WTC11 (cell line): Measurements from ENCODE around the gene CAMTA1. TPM values are rescaled to one million over a fixed set of nuclear protein-coding genes. Genes with fewer than 3 reads are reported as not detected.

Experiments used
- ATAC-seq: fragments of 200-7000 bp; cut with Tn5 transposase; 2 replicates; pipeline ENCODE4 v1.10.0; 2021; ENCODE audit warnings: mild to moderate bottlenecking, moderate library complexity
- CTCF ChIA-PET: fragments of 300-600 bp; sonication (Branson Sonifier 250); formaldehyde crosslinking; loops from one replicate; lab custom pipeline; 2021; ENCODE audit warnings: antibody characterized with exemption; lab: Charles Lee
- POLR2A ChIA-PET: fragments of 350-600 bp; sonication (Branson Sonifier 250); formaldehyde crosslinking; loops from one replicate; lab custom pipeline; 2021; ENCODE audit warnings: antibody characterized with exemption; lab: Charles Lee
- DNase-seq: peaks from one replicate; pipeline ENCODE4 v3.0.0; 2021; ENCODE audit warnings: low spot score
- H3K27ac Mint-ChIP-seq: 2 replicates; pipeline ENCODE4 v1.8.0; 2021; ENCODE audit warnings: mixed read lengths
- H3K27me3 Mint-ChIP-seq: 2 replicates; pipeline ENCODE4 v1.8.0; 2021; ENCODE audit warnings: low read depth, mild to moderate bottlenecking, moderate library complexity, mixed read lengths
- H3K36me3 Mint-ChIP-seq: 2 replicates; pipeline ENCODE4 v1.8.0; 2021; ENCODE audit warnings: mixed read lengths
- H3K4me1 Mint-ChIP-seq: 2 replicates; pipeline ENCODE4 v1.8.0; 2022; ENCODE audit warnings: mixed read lengths
- H3K4me3 Mint-ChIP-seq: 2 replicates; pipeline ENCODE4 v1.8.0; 2021; ENCODE audit warnings: mild to moderate bottlenecking, moderate library complexity, mixed read lengths
- H3K9me3 Mint-ChIP-seq: 2 replicates; pipeline ENCODE4 v1.8.0; 2021; ENCODE audit warnings: mixed read lengths
- CREB1 ChIP-seq: sonication (generic); formaldehyde crosslinking; IDR thresholded peaks from 2 replicates; pipeline ENCODE4 v1.8.0; 2023; ENCODE audit warnings: mild to moderate bottlenecking, missing genetic modification reagents
- ELF4 ChIP-seq: sonication (generic); formaldehyde crosslinking; IDR thresholded peaks from 2 replicates; pipeline ENCODE4 v1.8.1; 2022; ENCODE audit warnings: low read depth, mild to moderate bottlenecking, moderate library complexity, missing genetic modification reagents
- MYBL2 ChIP-seq: sonication (generic); formaldehyde crosslinking; IDR thresholded peaks from 2 replicates; pipeline ENCODE4 v1.8.1; 2023; ENCODE audit warnings: mild to moderate bottlenecking, moderate library complexity, missing genetic modification reagents
- RELA ChIP-seq: sonication (generic); formaldehyde crosslinking; IDR thresholded peaks from 2 replicates; pipeline ENCODE4 v1.8.1; 2022; ENCODE audit warnings: missing genetic modification reagents, mild to moderate bottlenecking, borderline replicate concordance
- SOX15 ChIP-seq: fragments of 250-450 bp; sonication (Bioruptor Pico); IDR thresholded peaks from 2 replicates; pipeline ENCODE4 v1.9.0; 2021; ENCODE audit warnings: mild to moderate bottlenecking
- TCF7 ChIP-seq: sonication (generic); formaldehyde crosslinking; IDR thresholded peaks from 2 replicates; pipeline ENCODE4 v1.8.0; 2022; ENCODE audit warnings: mild to moderate bottlenecking, low read depth, missing genetic modification reagents, moderate library complexity
- TP53 ChIP-seq: sonication (generic); formaldehyde crosslinking; IDR thresholded peaks from 2 replicates; pipeline ENCODE4 v1.8.1; 2023; ENCODE audit warnings: mild to moderate bottlenecking, missing genetic modification reagents
- total RNA-seq: library from RNA; stranded (reverse); gene quantifications from 3 replicates; pipeline ENCODE4 v1.2.3, GENCODE V29; 2021
- TF ChIP-seq, protein P1 (sequence below): sonication (generic); formaldehyde crosslinking; IDR thresholded peaks from 2 replicates; pipeline ENCODE4 v1.8.1; 2022; ENCODE audit warnings: missing genetic modification reagents, borderline replicate concordance
- TF ChIP-seq, protein P2 (sequence below): fragments of 250-450 bp; sonication (Bioruptor Pico); IDR thresholded peaks from 2 replicates; pipeline ENCODE4 v1.9.0; 2021; ENCODE audit warnings: mild to moderate bottlenecking, borderline replicate concordance
- TF ChIP-seq, protein P3 (sequence below): sonication (generic); formaldehyde crosslinking; IDR thresholded peaks from 2 replicates; pipeline ENCODE4 v1.8.1; 2023; ENCODE audit warnings: mild to moderate bottlenecking, missing genetic modification reagents

The CAMTA1 gene
- total RNA-seq, 1 experiment from 2014 or later, result 86.4 TPM

DNA sequence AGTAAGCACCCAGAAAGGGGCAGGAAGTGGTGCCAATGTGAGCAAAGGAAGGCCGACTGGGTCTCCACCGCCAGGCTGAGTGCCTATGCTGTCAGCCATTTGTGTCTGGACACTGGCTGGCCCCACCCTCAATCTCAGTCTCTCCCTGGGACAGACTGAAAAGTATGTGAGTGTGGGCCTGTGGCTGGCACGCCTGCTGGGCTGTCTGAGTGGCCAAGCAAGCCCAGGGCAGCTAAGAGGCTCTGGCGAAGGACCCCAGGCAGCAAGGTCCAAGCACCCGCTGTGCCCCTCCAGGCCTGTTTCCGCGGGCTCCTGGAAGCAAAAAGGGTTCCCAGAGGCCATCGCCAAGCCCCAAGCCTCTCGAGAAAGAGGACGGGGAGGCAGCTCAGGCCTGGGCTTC, 892.6 kb downstream of the CAMTA1 start (continued):
- TF ChIP-seq, protein P1, sequence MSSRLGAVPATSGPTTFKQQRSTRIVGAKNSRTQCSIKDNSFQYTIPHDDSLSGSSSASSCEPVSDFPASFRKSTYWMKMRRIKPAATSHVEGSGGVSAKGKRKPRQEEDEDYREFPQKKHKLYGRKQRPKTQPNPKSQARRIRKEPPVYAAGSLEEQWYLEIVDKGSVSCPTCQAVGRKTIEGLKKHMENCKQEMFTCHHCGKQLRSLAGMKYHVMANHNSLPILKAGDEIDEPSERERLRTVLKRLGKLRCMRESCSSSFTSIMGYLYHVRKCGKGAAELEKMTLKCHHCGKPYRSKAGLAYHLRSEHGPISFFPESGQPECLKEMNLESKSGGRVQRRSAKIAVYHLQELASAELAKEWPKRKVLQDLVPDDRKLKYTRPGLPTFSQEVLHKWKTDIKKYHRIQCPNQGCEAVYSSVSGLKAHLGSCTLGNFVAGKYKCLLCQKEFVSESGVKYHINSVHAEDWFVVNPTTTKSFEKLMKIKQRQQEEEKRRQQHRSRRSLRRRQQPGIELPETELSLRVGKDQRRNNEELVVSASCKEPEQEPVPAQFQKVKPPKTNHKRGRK (CRISPR knock-in tag), result no peak
- TF ChIP-seq, protein P2, sequence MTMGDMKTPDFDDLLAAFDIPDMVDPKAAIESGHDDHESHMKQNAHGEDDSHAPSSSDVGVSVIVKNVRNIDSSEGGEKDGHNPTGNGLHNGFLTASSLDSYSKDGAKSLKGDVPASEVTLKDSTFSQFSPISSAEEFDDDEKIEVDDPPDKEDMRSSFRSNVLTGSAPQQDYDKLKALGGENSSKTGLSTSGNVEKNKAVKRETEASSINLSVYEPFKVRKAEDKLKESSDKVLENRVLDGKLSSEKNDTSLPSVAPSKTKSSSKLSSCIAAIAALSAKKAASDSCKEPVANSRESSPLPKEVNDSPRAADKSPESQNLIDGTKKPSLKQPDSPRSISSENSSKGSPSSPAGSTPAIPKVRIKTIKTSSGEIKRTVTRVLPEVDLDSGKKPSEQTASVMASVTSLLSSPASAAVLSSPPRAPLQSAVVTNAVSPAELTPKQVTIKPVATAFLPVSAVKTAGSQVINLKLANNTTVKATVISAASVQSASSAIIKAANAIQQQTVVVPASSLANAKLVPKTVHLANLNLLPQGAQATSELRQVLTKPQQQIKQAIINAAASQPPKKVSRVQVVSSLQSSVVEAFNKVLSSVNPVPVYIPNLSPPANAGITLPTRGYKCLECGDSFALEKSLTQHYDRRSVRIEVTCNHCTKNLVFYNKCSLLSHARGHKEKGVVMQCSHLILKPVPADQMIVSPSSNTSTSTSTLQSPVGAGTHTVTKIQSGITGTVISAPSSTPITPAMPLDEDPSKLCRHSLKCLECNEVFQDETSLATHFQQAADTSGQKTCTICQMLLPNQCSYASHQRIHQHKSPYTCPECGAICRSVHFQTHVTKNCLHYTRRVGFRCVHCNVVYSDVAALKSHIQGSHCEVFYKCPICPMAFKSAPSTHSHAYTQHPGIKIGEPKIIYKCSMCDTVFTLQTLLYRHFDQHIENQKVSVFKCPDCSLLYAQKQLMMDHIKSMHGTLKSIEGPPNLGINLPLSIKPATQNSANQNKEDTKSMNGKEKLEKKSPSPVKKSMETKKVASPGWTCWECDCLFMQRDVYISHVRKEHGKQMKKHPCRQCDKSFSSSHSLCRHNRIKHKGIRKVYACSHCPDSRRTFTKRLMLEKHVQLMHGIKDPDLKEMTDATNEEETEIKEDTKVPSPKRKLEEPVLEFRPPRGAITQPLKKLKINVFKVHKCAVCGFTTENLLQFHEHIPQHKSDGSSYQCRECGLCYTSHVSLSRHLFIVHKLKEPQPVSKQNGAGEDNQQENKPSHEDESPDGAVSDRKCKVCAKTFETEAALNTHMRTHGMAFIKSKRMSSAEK (CRISPR knock-in tag), result no peak

DNA sequence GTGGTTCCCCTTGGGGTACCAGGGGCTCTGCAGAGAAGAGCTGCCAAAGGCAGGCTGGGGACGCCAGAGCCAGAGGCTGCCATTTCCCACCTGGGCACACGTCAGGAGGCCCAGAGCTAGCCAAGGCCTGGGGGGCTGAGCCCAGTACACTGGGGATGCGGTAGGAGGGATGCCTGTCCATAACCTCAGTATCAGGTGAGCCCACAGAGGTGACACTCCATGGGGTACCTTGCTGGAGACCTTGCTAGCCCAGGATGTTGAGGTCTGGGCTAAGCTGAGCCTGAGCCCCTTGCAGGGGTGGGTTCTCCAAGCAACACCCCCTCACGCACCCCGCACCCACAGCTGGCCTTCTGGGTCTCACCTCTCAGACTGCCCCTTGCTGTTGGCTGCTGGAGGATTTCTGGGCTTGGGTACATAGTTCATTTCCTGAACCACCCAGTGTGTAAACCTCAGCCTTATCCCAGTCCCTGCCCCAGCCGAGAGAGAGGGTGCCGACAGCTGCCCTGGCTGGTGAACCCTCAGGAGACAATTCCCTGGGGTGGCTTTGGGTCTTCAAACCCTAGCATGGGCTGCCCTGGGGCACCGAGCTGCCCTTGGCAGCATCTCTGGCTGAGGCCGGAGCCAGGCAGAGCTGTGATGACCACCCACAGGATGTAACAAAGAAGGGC, 893.4 kb downstream of the CAMTA1 start:
- H3K4me1 Mint-ChIP-seq, result no peaks in the 10 kb centered on the region
- ATAC-seq, result no peak

More for the DNA sequence above, 893.4 kb downstream of the CAMTA1 start:
- POLR2A ChIA-PET, result interaction anchor here (0.6 kb wide), 1 partner anchor 1073 kb away, joined by 3 read pairs; no protein-coding TSS in a partner anchor
- CTCF ChIA-PET, result interaction anchor here (1.8 to 6.8 kb wide), 3 partner anchors 11 to 74 kb away, joined by 7 to 133 read pairs (median 48); no protein-coding TSS in a partner anchor
- no peaks in the 10 kb centered on the region for H3K9me3 Mint-ChIP-seq
- H3K27me3 Mint-ChIP-seq, result peaks cover 22% of the 10 kb centered on the region
- H3K27ac Mint-ChIP-seq, result no peak overlapping the region
- no peak overlapping the region for H3K4me3 Mint-ChIP-seq
- TF ChIP-seq ELF4 (CRISPR knock-in tag), result no peak
- TF ChIP-seq TP53, result no peak
- TF ChIP-seq, protein P3, sequence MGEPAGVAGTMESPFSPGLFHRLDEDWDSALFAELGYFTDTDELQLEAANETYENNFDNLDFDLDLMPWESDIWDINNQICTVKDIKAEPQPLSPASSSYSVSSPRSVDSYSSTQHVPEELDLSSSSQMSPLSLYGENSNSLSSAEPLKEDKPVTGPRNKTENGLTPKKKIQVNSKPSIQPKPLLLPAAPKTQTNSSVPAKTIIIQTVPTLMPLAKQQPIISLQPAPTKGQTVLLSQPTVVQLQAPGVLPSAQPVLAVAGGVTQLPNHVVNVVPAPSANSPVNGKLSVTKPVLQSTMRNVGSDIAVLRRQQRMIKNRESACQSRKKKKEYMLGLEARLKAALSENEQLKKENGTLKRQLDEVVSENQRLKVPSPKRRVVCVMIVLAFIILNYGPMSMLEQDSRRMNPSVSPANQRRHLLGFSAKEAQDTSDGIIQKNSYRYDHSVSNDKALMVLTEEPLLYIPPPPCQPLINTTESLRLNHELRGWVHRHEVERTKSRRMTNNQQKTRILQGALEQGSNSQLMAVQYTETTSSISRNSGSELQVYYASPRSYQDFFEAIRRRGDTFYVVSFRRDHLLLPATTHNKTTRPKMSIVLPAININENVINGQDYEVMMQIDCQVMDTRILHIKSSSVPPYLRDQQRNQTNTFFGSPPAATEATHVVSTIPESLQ (CRISPR knock-in tag), result no peak
- TF ChIP-seq RELA (CRISPR knock-in tag), result no peak
- TF ChIP-seq SOX15, result no peak
- TF ChIP-seq MYBL2 (CRISPR knock-in tag), result no peak
- no peak for TF ChIP-seq CREB1 (CRISPR knock-in tag)
- TF ChIP-seq, protein P2 (CRISPR knock-in tag), result no peak
- no peak for TF ChIP-seq TCF7 (CRISPR knock-in tag)
- DNase-seq, result no peak
- H3K36me3 Mint-ChIP-seq, result no peaks in the 10 kb centered on the region
